DMS53 treated with DMSO at 0.1 percent for 48 hours (cell line): ENCODE measurements around the gene PRKAR1A.
A peak's percentile ranks its signal among the peaks of the same experiment; 100 is the strongest.
"Not testable (repeated sequence)": the region's sequence is repeated elsewhere in the genome, so short reads cannot be mapped to it uniquely, and the experiment has no call there.

Source experiments
- DNase-seq: peaks from one replicate; lab custom pipeline; 2025; ENCODE audit not compliant: unreplicated experiment; lab: John Stamatoyannopoulos, UW

PRKAR1A gene

DNA sequence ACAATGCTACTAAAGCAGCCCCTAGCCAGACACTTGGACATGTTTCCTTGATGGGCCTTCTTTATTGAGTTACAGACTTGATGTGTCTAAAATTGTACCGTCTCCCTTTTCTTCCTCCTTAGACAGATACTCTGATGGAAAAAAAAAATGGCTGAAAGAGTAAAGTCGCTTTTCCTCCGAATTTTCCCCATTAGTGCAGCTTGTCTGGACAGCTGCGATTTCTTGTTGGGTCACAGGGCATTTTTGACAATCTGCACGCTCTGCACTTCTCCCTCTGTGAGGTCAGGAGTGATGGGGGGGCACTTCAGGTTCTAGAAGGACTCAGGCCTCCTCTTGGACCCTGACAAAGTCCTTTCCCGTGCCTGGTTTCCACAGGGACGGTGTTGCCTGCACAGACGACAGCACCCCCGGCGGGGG lies 968 bp upstream of the PRKAR1A start:
- peak; percentile 42 for DNase-seq

DNA sequence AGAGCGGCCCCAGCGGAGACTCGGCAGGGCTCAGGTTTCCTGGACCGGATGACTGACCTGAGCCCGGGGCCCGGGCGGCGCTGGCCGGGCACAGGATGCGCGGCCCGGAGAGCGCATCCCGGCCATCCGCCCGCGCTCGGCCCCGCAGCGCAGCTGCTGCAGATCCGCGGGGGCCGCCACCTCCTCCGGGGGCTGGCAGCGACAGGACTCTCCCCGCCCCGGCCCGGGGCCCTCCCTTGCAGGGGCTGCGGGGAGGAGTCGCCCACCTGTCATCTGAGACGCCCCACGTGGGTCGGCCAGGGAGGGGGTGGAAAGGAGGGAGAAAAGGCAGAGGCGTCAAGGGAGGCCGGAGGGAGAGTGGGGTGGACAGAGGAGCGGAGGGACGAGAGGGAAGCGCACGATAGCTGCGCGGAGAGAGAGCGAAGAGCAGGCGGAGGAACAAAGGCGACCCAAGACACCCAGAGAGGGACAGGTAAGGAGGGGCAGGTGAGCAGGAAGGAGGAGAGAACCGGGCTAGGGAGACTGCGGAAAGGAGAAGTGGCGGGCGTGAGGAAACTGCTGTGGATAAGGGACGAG lies 471 bp upstream of the PRKAR1A start:
- DNase-seq: peak; percentile 87

DNA sequence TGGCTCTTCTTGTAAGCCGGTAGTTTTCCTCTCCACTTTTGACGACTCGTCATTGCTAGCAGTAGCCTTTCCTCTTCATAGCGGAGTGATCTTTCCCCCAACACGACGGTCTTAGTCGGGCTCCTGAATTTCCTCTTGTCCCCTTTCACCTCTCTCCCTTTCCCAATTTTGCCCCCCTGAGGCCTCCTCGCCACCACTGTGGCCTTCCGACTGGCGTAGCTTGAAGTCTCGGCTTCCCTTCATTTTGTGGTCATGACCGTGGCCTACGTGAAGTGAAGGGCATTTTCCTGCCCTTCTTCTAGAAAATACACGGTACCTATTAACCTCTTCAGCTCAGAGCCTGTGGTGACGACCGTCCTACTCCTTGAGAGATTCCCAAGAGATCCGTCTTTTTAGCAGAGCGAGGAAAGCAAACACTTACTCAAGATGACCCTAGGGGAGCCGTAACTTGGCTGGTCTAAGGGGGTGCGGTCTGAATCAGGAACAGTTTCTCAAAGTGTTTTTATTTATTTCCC lies 787 bp downstream of the PRKAR1A start:
- DNase-seq: no peak

- DNase-seq: no peak
Observed at GRCh38 chr17:68513932-68514331, 1.7 kb downstream of the PRKAR1A start.

DNA sequence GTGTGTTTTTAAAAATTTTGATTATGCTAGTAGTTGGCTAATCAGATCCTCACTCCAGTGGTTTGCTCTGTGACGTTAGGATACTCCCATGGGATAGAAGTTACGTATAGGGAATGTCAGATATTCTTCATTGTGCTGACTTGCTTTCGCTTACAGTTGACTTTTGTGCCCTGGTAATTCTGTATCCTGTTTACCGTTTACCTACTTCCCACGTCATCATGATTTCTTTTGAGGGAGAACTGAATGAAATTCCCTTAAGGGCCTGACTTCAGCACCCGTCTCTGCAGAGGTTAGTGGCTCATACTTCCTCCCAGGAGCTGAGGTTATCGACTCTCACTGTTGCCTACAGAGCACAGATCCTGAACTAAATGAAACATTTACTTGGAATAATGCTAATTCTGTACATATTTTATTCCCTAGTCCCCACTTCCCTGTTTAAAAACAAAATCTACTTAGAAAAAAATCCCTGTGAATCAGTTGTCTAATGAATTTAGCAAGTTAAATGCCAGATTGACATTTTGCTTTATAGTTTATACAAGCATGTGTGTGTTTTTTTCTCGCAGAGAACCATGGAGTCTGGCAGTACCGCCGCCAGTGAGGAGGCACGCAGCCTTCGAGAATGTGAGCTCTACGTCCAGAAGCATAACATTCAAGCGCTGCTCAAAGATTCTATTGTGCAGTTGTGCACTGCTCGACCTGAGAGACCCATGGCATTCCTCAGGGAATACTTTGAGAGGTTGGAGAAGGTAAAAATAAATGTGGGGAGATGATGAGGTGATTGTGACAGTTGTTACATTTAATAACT lies 2.8 kb downstream of the PRKAR1A start:
- no peak for DNase-seq

GRCh38 chr17:68516732-68517131 lies 4.5 kb downstream of the PRKAR1A start:
- peak; percentile 32 for DNase-seq

DNA sequence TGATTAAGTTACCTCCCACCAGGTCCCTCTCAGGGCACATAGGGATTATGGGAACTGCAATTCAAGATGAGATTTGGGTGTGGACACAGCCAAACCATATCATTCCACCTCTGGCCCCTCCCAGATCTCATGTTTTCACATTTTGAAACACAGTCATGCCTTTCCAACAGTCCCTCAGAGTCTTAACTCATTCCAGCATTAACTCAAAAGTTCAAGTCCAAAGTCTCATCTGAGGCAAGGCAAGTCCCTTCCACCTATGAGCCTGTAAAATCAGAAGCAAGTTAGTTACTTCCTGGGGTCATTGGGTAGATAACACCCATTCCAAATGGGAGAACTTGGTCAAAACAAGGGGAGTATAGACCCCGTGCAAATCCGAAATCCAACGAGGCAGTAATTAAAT lies 5.4 kb downstream of the PRKAR1A start:
- not testable (repeated sequence) for DNase-seq

- no peak for DNase-seq
Observed at GRCh38 chr17:68518063-68518815, 6.0 kb downstream of the PRKAR1A start.

- not testable (repeated sequence) for DNase-seq
Observed at GRCh38 chr17:68519051-68519450, 6.8 kb downstream of the PRKAR1A start.

- DNase-seq: no peak
Observed at GRCh38 chr17:68519911-68520310, 7.7 kb downstream of the PRKAR1A start.

- no peak for DNase-seq
Observed at GRCh38 chr17:68522266-68522665, 10.0 kb downstream of the PRKAR1A start.

- no peak for DNase-seq
Observed at GRCh38 chr17:68526548-68526947, 14.3 kb downstream of the PRKAR1A start.

DNA sequence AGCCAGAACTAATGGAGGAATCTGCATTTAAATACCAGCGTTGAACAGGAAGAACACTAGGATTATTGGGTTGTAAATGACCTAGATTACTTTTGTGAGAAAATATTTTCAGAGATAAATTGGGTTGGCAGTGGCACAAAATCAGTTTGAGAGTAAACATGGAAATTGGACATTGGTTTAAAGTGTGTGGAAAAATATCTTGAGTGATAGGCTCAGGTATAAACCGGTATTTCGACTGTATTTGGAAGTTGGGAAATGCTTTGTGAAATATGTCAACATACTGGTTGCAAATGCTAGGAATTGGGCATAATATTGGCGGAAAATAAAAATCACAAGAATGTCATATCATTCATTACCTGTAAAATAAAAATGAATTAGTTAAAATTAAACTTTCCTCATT lies 15.1 kb downstream of the PRKAR1A start:
- no peak for DNase-seq

DNA sequence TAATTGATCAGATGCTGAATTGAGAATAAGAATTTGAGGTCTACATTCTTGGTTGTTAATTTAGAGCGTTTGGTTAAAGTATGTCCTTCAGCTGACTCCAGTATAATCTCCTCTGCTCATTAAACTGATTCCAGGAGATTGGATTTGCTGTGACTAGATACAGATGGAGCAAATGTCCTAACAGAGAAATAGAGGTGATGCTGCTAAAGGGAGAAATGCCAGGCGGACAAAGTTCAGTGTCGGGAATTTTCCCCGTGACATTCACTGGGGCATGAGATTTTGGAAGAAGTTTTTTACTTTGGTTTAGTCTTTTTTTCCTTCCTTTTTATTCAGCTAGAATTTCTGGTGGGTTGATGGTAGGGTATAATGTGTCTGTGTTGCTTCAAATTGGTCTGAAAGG lies 19.0 kb downstream of the PRKAR1A start:
- DNase-seq: no peak

GRCh38 chr17:68532826-68533225 lies 20.6 kb downstream of the PRKAR1A start:
- DNase-seq: no peak

DNA sequence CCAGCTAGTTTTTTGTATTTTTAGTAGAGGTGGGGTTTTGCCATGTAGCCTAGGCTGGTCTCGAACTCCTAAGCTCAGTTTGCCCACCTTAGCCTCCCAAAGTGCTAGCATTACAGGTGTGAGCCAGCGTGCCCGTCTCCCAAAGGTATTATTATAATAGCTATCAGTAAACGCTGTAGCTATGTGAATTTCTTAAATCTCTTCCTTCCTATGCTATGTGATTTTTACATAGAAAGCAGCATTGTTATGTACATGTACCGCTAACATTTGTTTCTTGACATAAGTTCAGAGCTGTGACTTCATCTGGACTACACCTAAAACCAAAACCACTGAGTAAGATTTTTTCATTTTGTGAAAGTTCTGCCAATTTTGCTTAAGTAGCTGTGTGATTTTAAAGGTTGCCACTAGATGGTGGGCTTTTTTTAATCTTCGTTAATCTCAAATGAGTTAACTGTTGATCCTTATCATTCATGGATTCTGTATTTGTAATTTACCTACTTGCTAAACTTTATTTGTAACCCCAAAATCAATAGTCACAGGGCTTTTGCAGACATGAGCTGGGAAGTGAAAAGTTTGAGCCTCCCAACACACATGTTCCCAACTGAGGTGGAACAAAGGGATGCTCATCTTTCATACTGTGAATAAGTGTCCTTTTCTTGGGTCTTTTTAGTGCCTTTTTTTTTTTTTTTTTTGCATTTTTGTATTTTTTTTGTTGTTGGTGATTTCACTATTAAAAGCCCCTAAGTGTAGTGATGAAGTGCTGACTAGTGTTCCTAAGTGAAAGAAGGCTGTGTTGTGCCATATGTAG lies 21.9 kb downstream of the PRKAR1A start:
- DNase-seq: no peak

- DNase-seq: no peak
Observed at GRCh38 chr17:68534695-68535088, 22.5 kb downstream of the PRKAR1A start.

DNA sequence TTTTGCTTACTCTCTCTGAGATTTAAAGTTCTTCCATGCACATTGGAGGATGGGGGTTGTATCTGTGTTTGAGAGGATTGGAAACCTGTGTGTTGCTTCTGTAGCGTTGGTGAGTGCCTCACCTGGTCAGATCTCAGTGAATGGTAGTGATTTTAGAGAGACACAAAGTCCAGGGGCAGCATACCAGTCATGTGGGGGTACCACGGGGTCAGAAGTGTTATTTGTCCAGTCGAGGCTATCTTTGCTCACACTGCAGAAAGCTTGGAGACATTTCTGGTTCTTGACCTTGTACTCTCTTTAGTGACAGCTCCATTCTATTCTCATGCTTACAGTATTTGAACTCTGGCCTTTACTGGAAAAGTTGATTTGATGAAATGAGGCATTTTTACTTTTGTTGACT lies 23.7 kb downstream of the PRKAR1A start:
- no peak for DNase-seq

DNA sequence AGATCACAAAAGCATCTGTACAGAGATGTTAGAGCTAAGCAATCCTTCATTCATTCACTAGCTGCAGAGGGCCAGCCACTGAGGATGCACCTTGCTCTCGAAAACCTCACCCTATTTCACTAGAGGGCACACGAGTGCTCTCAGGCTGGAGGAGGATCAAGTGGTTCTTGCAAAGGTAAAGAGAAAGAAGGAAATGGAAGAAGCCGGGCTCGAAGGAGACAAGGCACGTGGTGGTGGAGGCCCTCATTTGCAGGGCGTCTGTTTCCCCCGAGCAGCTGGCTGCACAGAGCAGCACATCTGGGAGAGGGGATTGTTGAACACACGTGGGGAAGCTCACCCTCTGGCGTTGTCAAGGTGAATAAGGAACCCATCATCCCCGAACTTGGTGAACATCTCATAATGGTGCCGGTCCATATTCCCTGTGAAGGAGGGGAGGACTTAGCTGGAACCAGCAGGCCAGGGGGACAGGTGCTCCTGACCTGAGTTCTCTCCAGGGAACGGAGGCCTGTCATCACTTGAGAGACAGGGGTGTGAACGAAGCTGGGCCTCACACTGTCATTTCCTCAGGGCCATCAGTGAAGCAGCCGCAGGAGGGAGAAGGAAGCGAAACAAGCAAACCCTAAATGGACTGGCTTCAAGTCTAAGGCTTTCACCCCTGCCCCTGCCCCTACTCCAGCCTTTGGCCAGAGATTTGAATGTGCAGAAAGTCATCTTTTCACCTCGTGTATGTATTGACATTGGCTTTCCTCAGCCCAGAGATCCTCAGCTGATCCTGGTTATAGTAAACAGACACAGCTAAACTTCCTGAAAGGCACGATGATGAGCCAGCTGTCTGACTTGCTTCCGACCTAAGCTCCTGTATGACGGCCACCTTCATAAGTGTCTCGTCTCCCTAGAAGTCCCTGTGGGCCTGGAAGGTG lies 27.6 kb downstream of the PRKAR1A start:
- peak; percentile 9 for DNase-seq

DNA sequence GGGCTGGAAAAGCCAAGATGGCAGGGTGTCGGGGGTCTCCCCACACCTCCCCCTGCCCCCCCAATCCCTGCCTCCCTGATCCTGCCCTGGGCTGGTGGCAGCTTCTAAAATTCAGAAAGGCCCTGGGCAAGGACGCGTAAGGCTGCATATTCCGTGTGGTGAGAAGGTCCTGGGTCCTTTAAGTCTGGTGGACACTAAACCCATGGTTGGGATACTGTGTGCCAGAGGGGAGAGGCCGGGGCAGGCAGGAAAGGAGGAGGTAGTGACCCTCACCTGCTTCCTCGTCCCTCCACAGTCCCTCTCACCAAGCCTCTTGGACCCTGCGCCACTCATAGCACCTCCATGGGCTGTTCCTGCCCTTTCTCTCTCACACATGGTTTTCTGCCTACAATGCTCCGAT lies 28.8 kb downstream of the PRKAR1A start:
- no peak for DNase-seq
